Measurements from ENCODE around the gene NRF1. TPM values are rescaled to one million over a fixed set of nuclear protein-coding genes. Genes with fewer than 3 reads are reported as not detected.

NRF1 gene
- total RNA-seq, 1 donor = 14.0 TPM

DNA sequence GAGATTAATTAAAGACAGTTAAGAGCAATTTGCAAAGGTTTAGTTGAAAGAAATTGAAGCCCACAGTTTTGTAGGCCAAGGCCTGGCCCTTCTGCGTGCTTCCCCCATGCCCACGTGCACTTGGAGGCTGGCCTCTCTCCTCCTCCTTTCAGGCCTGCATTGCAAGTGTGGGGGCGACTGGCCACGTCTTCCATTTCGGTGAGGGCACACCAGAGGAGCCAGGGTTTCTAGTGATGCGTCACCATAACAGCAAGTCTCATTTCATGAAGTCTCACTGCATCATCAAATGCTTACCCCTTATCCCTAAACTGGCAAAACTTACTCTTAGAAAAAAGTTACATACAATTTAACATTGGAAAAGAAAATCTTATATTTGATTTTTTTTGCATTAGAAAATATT lies 141.2 kb downstream of the NRF1 start:
- no peak for TF ChIP-seq CTCF (IDR thresholded peaks at IDR 0.05; ENCODE audit: insufficient read depth, low read length)
- H3K4me3 ChIP-seq (ENCODE audit: low read depth, low read length) = no peak overlapping the region
- no peak for DNase-seq (ENCODE audit: low read depth)

- no peak overlapping the region for H3K4me3 ChIP-seq (ENCODE audit: low read depth, low read length)
- no peak for TF ChIP-seq CTCF (IDR thresholded peaks at IDR 0.05; ENCODE audit: insufficient read depth, low read length)
- DNase-seq (ENCODE audit: low read depth) = no peak
Observed at GRCh38 chr7:129754406-129754805, 142.9 kb downstream of the NRF1 start.

- no peak overlapping the region for H3K4me3 ChIP-seq (ENCODE audit: low read depth, low read length)
- DNase-seq (ENCODE audit: low read depth) = no peak
- no peak for TF ChIP-seq CTCF (IDR thresholded peaks at IDR 0.05; ENCODE audit: insufficient read depth, low read length)
Observed at GRCh38 chr7:129757991-129758390, 146.5 kb downstream of the NRF1 start.

- H3K4me3 ChIP-seq (ENCODE audit: low read depth, low read length) = no peak overlapping the region
- TF ChIP-seq CTCF (IDR thresholded peaks at IDR 0.05; ENCODE audit: insufficient read depth, low read length) = no peak
- no peak for DNase-seq (ENCODE audit: low read depth)
Observed at GRCh38 chr7:129762387-129762969, 151.0 kb downstream of the NRF1 start.

GRCh38 chr7:129764247-129765084 lies 152.9 kb downstream of the NRF1 start:
- no peak for DNase-seq (ENCODE audit: low read depth)
- TF ChIP-seq CTCF (IDR thresholded peaks at IDR 0.05; ENCODE audit: insufficient read depth, low read length) = no peak
- no peak overlapping the region for H3K4me3 ChIP-seq (ENCODE audit: low read depth, low read length)

GRCh38 chr7:129765352-129765751 lies 153.8 kb downstream of the NRF1 start:
- TF ChIP-seq CTCF (IDR thresholded peaks at IDR 0.05; ENCODE audit: insufficient read depth, low read length) = no peak
- DNase-seq (ENCODE audit: low read depth) = no peak
- H3K4me3 ChIP-seq (ENCODE audit: low read depth, low read length) = no peak overlapping the region
